NB4 (cell line): Measurements from ENCODE around the gene GPR18.
A peak's percentile ranks its signal among the peaks of the same experiment; 100 is the strongest.

ENCODE experiments used
- DNase-seq: peaks from one replicate; pipeline ENCODE4 v3.0.0; 2010; ENCODE audit warnings: low read depth
- H3K4me3 ChIP-seq: one replicate; pipeline ENCODE4 v1.5.1; 2011; ENCODE audit warnings: mild to moderate bottlenecking, low read depth, low read length, moderate library complexity
- MYC ChIP-seq: IDR thresholded peaks from 2 replicates; pipeline ENCODE4 v1.6.1; 2011; ENCODE audit warnings: low read depth, low read length
- POLR2A ChIP-seq: IDR thresholded peaks from 2 replicates; pipeline ENCODE4 v1.6.1; 2011; ENCODE audit warnings: mild to moderate bottlenecking; ENCODE audit not compliant: insufficient read length; ENCODE audit errors: extremely low read depth
- TF ChIP-seq, protein P1 (sequence below): IDR thresholded peaks from one replicate; pipeline ENCODE4 v1.5.1; 2012; ENCODE audit warnings: low read depth, low read length
- TF ChIP-seq, protein P2 (sequence below): IDR thresholded peaks from 2 replicates; pipeline ENCODE4 v1.6.1; 2011; ENCODE audit warnings: low read depth, low read length

The GPR18 gene

DNA sequence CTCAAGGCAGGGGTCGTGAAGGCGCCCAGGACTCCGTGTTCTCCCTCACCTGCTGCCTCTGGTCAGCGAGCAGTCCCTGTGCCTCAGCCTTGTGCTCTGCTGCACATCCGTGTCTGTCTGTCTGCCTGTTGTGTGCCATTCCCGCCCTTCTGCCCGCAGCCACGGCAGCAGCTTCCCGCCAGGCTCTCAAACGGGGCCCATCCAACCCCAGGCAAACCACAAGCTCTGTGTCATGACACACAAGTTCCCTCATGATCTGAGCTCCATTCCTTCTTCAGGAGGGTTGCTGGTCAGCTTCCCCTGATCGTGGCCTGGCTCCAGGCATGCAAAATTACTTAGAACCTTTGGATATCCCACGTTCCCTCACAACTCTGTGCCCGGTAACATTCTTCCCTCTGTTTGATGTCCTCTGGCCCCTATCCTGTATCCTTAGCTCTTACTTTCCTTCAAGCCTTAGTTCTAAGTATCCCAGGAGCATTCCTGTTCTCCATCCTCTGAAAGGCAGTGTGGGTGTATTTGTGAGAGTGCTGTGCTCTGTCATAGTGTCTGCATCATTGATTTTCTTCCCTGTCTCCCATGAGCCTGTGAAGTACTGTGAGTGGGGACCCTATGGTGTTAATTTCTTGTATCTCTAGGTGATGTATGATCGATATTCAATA lies 45.8 kb upstream of the GPR18 start:
- peak; percentile 67 for DNase-seq
- no peak overlapping the region for H3K4me3 ChIP-seq
- TF ChIP-seq, protein P1, sequence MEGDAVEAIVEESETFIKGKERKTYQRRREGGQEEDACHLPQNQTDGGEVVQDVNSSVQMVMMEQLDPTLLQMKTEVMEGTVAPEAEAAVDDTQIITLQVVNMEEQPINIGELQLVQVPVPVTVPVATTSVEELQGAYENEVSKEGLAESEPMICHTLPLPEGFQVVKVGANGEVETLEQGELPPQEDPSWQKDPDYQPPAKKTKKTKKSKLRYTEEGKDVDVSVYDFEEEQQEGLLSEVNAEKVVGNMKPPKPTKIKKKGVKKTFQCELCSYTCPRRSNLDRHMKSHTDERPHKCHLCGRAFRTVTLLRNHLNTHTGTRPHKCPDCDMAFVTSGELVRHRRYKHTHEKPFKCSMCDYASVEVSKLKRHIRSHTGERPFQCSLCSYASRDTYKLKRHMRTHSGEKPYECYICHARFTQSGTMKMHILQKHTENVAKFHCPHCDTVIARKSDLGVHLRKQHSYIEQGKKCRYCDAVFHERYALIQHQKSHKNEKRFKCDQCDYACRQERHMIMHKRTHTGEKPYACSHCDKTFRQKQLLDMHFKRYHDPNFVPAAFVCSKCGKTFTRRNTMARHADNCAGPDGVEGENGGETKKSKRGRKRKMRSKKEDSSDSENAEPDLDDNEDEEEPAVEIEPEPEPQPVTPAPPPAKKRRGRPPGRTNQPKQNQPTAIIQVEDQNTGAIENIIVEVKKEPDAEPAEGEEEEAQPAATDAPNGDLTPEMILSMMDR, result no peak
- TF ChIP-seq, protein P2, sequence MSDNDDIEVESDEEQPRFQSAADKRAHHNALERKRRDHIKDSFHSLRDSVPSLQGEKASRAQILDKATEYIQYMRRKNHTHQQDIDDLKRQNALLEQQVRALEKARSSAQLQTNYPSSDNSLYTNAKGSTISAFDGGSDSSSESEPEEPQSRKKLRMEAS, result no peak
- no peak for TF ChIP-seq MYC
- TF ChIP-seq POLR2A, result no peak

DNA sequence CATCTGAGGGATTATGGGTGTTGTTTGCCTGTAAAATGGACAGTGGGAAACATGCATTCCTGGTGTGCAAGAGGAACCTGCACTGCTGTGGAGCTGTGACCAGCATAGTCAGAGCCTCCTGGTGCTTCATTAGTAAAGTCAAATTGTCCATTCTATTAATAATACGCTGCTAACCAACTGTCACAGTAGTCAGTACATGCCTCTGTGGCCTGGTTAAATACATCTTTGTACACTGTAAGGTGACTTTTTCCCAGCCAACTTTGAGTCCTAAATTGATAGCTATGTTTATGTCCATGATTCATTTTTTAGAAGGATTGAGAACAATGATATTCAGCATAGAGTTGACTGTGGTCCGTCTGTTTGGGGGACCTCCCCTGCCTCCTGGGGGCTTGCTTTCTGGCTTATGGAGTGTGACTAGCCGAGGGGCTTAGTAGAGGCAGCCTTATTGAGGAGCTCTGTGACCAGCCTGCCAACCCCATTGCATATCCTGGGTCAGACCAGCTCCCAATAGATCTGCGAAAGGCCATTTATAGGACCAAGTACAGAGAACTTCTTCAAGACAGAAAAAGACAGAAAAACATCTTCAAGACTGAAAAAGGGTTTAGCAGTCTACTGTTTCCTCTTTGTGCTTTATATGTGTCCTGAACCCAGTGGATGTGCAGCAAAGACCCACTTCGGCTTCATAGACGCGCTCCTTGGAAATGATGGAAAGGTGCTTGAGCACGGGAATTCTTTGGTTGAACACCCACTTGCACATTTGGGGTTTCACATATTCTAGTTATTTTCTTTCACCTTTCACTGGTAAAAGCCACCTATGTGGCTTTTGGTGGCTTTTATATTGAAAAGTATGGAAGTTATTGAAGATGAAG lies 44.7 kb upstream of the GPR18 start:
- H3K4me3 ChIP-seq, result no peak overlapping the region
- DNase-seq, result no peak
- TF ChIP-seq MYC, result no peak
- TF ChIP-seq POLR2A, result no peak
- TF ChIP-seq, protein P1, result no peak
- TF ChIP-seq, protein P2, result no peak

DNA sequence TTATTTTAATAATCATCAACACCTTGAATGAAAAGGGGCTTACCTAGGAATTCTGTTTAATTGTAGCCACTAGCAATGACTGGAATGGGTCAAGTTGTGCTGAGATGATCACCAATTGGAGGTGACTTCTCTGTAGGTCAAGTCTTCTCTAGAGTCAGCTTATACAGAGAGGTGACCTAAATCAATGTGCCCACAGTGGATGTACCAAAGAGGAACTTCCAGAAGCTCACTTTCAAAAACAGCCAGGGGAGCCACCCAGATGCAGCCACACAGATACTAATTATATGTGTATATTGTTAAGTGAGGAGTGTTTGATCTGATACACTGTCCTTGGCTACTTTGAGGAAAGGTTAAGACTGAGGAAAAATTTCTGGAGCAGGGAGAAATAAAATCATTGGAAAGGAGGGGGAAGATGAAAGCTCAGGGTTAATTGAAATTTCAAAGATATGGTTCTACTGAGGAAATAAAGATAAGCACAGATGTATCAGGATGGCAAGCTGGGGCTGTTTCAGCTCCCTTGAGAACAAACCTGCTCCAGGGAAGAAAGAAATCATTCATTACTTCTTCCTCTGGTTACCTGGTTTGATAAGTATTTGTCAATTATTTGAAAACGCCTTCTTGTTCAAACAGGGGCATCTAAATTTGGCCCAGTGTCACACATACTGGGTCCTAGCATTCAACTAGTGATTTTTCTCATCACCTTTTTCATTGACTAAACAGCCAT lies 43.9 kb upstream of the GPR18 start:
- TF ChIP-seq, protein P1, result no peak
- TF ChIP-seq, protein P2, result no peak

DNA sequence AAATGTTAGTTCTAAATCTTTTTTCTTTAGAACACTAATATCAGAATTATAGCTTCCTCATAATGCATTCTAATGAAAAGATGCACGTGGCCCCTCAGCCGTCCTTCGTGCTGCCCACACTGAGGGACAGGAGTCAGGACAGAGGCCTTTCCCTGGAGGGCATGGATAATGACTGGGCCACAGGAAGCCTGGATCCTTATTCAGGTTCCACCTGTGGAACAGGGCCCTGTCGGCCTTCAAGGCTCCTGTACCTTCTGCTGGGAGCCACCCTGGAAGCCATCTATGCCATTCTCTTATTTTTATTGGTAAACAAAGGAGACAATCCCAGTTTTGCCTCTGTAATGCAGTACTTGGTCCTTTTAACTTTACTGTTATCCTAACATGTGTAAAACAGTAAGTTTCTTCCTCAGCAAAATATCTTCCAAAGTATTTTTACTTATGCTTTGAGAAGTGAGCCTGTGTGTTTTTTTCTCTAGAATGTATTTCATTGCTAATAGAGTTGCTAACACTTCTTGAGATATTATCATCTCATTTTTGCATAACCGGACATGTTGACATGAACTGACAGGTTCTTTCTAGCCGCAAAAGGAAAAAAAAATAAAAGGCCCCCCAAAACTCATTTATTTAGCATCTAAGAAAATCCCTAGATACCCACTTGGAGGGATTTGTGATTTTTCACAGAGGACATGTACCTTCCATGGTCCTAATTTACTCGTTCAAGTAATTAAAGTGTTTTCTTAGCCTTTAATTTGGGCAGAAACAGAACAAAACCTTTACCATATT lies 43.1 kb upstream of the GPR18 start:
- no peak overlapping the region for H3K4me3 ChIP-seq
- DNase-seq, result no peak
- TF ChIP-seq, protein P2, result no peak
- TF ChIP-seq MYC (no peak), POLR2A (no peak)
- TF ChIP-seq, protein P1, result no peak

More for the DNA sequence above, 43.9 kb upstream of the GPR18 start:
- no peak overlapping the region for H3K4me3 ChIP-seq
- no peak for DNase-seq

DNA sequence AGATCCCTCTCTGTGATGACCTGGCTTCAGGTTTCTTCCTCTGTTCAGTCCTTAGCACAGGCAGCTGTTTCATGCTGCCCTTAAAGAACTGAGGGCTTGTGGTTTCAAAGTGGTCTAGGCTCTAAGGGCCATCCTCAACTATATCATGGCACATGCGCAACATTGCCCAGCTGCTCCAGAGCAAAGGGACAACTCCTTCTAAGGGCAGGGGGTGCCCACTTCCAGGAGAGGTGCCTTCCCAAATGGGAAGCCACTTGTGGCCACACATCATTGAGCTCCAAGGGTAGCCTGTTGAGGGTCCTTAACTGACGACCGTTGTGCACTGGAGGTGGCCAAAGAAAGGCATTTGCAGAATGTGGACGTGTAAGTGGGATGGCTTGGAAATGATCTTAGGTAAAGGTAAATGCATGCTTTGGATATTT lies 41.8 kb upstream of the GPR18 start:
- no peak for DNase-seq
- H3K4me3 ChIP-seq, result no peak overlapping the region
- TF ChIP-seq MYC (no peak), POLR2A (no peak)
- TF ChIP-seq, protein P2, result no peak
- TF ChIP-seq, protein P1, result no peak
